Measurements from ENCODE around the gene UQCR11.

DNA sequence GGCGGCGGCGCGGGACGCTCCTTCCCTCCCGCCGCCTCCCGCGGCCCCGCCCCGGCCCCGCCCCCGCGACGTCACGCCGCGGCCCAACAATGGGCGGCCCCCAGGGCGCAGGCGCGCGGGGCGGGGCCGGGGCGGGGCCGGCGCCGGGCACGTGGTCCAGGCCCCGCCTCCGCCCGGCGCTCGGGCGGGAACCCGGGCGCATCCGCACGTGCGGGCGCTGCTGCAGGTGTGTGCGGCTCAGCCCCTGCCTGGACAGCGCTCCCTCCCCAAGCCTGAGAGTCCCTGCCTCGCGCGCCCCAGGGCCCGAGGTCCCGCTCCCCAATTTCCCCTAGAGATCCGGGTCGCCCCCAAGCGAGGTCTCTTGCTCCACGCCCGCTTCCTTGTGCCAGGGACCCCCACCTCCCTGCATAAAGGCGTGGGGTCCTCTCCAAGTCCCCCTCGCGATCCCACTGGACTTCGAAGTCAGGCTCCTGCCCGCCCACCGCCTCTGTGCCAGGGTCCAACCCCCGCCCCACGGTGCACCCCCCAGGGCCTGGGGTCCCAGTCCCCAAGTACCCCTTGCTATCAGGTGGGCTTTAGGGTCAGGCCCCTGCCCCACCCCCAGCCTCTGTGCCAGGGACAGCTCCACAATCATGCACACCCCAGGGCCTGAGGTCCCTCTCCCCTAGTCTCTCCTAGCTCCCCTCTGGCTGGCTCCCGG, 36.8 kb downstream of the UQCR11 start, which contains the start of gene MEX3D:
- TF ChIP-seq, protein P1, sequence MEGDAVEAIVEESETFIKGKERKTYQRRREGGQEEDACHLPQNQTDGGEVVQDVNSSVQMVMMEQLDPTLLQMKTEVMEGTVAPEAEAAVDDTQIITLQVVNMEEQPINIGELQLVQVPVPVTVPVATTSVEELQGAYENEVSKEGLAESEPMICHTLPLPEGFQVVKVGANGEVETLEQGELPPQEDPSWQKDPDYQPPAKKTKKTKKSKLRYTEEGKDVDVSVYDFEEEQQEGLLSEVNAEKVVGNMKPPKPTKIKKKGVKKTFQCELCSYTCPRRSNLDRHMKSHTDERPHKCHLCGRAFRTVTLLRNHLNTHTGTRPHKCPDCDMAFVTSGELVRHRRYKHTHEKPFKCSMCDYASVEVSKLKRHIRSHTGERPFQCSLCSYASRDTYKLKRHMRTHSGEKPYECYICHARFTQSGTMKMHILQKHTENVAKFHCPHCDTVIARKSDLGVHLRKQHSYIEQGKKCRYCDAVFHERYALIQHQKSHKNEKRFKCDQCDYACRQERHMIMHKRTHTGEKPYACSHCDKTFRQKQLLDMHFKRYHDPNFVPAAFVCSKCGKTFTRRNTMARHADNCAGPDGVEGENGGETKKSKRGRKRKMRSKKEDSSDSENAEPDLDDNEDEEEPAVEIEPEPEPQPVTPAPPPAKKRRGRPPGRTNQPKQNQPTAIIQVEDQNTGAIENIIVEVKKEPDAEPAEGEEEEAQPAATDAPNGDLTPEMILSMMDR (IDR thresholded peaks at IDR 0.05): no peak
- TF ChIP-seq POLR2A (IDR thresholded peaks at IDR 0.05): no peak
